GM20431 (cell line): ENCODE data around the gene VCAN.

Experiments
- in situ Hi-C: fragments of 300-500 bp; cut with MseI, MboI; formaldehyde crosslinking; loops from one replicate; pipeline ENCODE4 v1.15.0; 2020; ENCODE audit warnings: low sequenced_read_pairs; ENCODE audit not compliant: unreplicated experiment

VCAN gene

DNA sequence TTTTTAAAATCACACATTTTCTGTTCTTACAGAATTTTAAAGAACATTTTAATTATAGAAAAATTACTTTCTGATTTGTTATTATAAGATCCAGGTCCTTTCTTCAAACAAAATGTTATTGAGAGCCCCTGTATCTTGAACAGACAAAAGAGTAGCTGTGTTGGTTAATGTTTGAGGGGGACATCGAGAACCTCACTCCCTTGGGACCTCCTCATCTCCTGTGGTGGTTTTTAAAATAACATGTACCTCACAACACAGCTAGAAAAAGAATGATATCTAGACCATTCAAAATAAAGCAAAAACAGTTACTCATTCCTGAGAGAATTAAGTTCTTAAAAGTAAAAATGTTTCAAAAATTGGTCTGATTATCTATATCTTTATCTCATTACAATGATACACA, 54.7 kb downstream of the VCAN start:
- in situ Hi-C loops = no loop called here

DNA sequence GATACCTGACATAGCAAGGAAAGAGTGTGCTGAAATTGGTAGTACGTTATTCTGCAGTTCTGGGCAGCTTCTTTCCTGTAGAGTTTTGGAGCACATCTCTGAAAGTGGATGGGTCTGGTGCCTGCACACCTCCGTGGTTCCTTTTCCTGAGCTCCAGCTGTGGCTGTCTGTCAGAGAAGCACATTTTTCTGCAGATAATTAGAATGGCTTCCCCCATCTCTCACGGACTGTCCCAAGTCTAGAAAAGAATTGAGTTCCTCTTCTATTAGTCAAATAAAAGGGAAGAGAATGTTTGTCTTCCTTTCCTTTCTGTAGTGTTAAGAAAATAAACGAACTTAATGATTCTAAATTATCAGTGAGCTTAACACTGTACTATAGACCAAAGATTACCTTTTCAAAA, 55.7 kb downstream of the VCAN start:
- in situ Hi-C loops = no loop called here

DNA sequence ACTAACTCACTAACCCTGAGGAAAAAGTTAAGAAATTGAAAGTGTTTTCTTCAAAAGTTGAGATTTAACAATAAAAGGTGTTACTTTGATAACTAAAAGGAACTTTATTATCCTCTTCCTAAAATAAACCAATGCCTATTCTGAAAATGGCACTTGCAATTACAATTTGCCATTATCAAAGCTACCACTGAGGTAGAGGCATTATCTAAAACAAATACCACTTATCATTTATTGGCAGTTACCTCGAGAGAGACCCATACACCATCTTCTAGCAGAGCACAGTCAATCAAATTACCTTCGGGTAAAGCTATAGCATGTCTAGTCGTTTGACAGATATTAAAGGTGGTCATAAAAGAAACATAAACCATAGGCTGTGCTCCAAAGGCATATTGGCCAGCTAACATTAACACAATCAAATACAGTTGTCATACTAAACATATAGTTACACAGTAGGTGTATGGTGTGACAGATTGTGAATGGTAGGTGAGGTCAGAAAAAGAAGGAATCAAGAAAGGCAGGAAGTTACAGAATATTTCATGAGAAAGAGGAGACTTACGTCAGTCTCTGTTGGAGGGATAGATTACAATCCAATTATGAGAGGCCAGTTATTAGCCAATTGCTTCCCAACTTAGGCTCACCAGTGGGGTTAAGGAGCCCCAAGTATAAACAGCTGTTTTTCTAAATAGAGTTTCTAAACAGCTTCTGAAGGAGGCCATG, 56.3 kb downstream of the VCAN start:
- in situ Hi-C loops = no loop called here

GRCh38 chr5:83528439-83528769, 56.9 kb downstream of the VCAN start:
- in situ Hi-C loops = no loop called here

- in situ Hi-C loops = no loop called here
Observed at GRCh38 chr5:83530193-83530592, 58.6 kb downstream of the VCAN start.

- in situ Hi-C loops = no loop called here
Observed at GRCh38 chr5:83531661-83532060, 60.1 kb downstream of the VCAN start.

DNA sequence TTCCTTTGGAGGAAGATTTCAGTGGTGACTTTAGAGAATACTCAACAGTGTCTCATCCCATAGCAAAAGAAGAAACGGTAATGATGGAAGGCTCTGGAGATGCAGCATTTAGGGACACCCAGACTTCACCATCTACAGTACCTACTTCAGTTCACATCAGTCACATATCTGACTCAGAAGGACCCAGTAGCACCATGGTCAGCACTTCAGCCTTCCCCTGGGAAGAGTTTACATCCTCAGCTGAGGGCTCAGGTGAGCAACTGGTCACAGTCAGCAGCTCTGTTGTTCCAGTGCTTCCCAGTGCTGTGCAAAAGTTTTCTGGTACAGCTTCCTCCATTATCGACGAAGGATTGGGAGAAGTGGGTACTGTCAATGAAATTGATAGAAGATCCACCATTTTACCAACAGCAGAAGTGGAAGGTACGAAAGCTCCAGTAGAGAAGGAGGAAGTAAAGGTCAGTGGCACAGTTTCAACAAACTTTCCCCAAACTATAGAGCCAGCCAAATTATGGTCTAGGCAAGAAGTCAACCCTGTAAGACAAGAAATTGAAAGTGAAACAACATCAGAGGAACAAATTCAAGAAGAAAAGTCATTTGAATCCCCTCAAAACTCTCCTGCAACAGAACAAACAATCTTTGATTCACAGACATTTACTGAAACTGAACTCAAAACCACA, 67.4 kb downstream of the VCAN start:
- in situ Hi-C loops = no loop called here

DNA sequence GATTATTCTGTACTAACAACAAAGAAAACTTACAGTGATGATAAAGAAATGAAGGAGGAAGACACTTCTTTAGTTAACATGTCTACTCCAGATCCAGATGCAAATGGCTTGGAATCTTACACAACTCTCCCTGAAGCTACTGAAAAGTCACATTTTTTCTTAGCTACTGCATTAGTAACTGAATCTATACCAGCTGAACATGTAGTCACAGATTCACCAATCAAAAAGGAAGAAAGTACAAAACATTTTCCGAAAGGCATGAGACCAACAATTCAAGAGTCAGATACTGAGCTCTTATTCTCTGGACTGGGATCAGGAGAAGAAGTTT, 67.9 kb downstream of the VCAN start:
- in situ Hi-C loops = no loop called here

GRCh38 chr5:83540105-83540504, 68.6 kb downstream of the VCAN start:
- in situ Hi-C loops = no loop called here

- in situ Hi-C loops = no loop called here
Observed at GRCh38 chr5:83540783-83541182, 69.2 kb downstream of the VCAN start.

- in situ Hi-C loops = no loop called here
Observed at GRCh38 chr5:83542839-83543238, 71.3 kb downstream of the VCAN start.

DNA sequence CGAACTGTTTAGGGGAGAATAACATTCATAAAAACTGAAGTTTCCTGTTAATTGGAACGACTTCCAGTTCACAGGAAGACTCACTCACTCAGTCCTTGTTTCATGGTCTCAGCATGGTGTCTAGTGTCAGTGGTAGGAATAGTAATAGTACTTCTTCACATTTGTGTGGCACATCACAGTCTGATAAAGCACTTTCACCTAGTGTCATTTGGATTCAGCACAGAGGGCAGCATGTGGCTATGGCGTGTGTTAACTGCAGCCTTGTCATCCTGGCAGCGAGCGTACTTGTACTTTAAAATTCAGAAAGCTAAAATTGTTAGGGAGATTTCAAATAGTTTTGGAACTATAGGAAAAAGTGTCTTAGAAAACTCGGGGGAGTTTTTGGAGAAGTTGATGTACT, 72.4 kb downstream of the VCAN start:
- in situ Hi-C loops = no loop called here

GRCh38 chr5:83547161-83547560, 75.6 kb downstream of the VCAN start:
- in situ Hi-C loops = no loop called here

GRCh38 chr5:83547889-83548288, 76.3 kb downstream of the VCAN start:
- in situ Hi-C loops = no loop called here

GRCh38 chr5:83548581-83548980, 77.0 kb downstream of the VCAN start:
- in situ Hi-C loops = no loop called here

DNA sequence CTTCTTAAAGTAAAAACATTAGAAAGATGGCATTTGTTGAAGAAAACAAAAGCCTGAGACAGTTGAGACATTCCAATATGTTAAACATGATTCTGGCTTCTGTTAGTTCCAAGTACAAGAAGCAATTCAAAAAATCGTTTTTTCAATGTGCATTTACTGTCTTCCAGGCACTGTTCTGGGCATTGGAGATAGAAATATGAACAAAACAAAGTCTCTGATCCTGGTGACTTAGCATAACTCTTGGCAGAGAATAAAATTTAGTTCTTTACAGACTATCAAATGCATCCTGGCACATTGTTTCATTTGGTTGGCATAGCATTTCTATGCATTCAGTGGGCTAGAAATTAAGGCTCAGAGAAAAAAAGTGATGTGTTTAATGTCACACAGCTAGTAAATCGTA, 77.5 kb downstream of the VCAN start:
- in situ Hi-C loops = no loop called here

- in situ Hi-C loops = loop anchor here (25.0 kb wide), 1 partner anchor 912 kb away; no protein-coding TSS in a partner anchor
Observed at GRCh38 chr5:83549674-83550073, 78.1 kb downstream of the VCAN start.

- in situ Hi-C loops = loop anchor here (25.0 kb wide), 1 partner anchor 915 kb away; no protein-coding TSS in a partner anchor
Observed at GRCh38 chr5:83551821-83552220, 80.3 kb downstream of the VCAN start.

- in situ Hi-C loops = loop anchor here (25.0 kb wide), 1 partner anchor 915 kb away; no protein-coding TSS in a partner anchor
Observed at GRCh38 chr5:83552275-83552674, 80.7 kb downstream of the VCAN start.

GRCh38 chr5:83553000-83553486, 81.5 kb downstream of the VCAN start:
- in situ Hi-C loops = loop anchor here (25.0 kb wide), 1 partner anchor 916 kb away; no protein-coding TSS in a partner anchor

DNA sequence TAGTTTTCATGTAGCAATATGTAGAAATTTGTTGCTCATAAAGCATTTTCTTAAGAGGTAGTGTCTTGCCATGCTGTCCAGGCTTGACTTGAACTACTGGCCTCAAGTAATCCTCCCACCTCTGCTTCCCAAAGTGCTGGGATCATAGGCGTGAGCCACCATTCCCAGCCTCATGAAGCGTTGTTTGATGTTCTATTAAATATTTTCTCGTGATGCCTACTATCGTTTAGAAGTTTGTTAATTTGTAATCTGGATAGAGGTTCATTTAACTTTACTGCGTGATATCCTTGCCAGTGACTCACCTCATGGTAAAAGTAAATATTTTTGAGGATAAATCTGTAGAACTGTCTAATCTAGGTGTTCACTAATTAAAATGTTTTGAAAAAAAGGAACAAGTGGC, 82.6 kb downstream of the VCAN start:
- in situ Hi-C loops = loop anchor here (25.0 kb wide), 1 partner anchor 917 kb away; no protein-coding TSS in a partner anchor

GRCh38 chr5:83554686-83555085, 83.1 kb downstream of the VCAN start:
- in situ Hi-C loops = loop anchor here (25.0 kb wide), 1 partner anchor 917 kb away; no protein-coding TSS in a partner anchor
